MM.1S (cell line): ENCODE results near the gene CCNF.
"Not testable (repeated sequence)": the region's sequence is repeated elsewhere in the genome, so short reads cannot be mapped to it uniquely, and the experiment has no call there.

Experiments used
- DNase-seq: peaks from one replicate; pipeline ENCODE4 v3.0.0-alpha.2; 2015
- H2AFZ ChIP-seq: fragments of 300-600 bp; sonication (generic); 2 replicates; pipeline ENCODE4 v1.6.0; 2016; ENCODE audit warnings: antibody characterized with exemption, low read length
- H3F3A ChIP-seq: fragments of 300-600 bp; sonication (generic); 2 replicates; pipeline ENCODE4 v1.6.1; 2016; ENCODE audit warnings: mild to moderate bottlenecking, antibody characterized with exemption, low read length, moderate library complexity, mixed read lengths; ENCODE audit not compliant: insufficient read depth
- H3K27ac ChIP-seq: fragments of 300-600 bp; sonication (generic); 2 replicates; pipeline ENCODE4 v1.5.1; 2016; ENCODE audit warnings: mild to moderate bottlenecking, low read length
- H3K27me3 ChIP-seq: fragments of 300-600 bp; sonication (generic); replicated peaks from 2 replicates; pipeline ENCODE4 v1.6.0; 2016; ENCODE audit warnings: low read length; ENCODE audit not compliant: insufficient read depth
- H3K36me3 ChIP-seq: fragments of 300-600 bp; sonication (generic); replicated peaks from 2 replicates; pipeline ENCODE4 v1.6.1; 2016; ENCODE audit warnings: mild to moderate bottlenecking, low read length, mixed read lengths; ENCODE audit not compliant: insufficient read depth
- H3K4me1 ChIP-seq: fragments of 300-600 bp; sonication (generic); 2 replicates; pipeline ENCODE4 v1.6.1; 2016; ENCODE audit warnings: low read length, mixed read lengths
- H3K4me2 ChIP-seq: fragments of 300-600 bp; sonication (generic); 2 replicates; pipeline ENCODE4 v1.6.0; 2016; ENCODE audit warnings: low read depth, low read length
- H3K4me3 ChIP-seq: fragments of 300-600 bp; sonication (generic); 2 replicates; pipeline ENCODE4 v1.5.1; 2016; ENCODE audit warnings: low read length, mixed read lengths
- H3K79me2 ChIP-seq: fragments of 300-600 bp; sonication (generic); 2 replicates; pipeline ENCODE4 v1.6.1; 2016; ENCODE audit warnings: mixed run types, low read length, mixed read lengths
- H3K9ac ChIP-seq: fragments of 300-600 bp; sonication (generic); 2 replicates; pipeline ENCODE4 v1.6.1; 2016; ENCODE audit warnings: low read length, mixed read lengths
- H3K9me2 ChIP-seq: fragments of 300-600 bp; sonication (generic); replicated peaks from 2 replicates; pipeline ENCODE4 v1.6.1; 2016; ENCODE audit warnings: mild to moderate bottlenecking, low read length, mixed read lengths; ENCODE audit not compliant: insufficient read depth
- H3K9me3 ChIP-seq: fragments of 300-600 bp; sonication (generic); replicated peaks from 2 replicates; pipeline ENCODE4 v1.6.1; 2016; ENCODE audit warnings: mild to moderate bottlenecking, low read length, mixed read lengths; ENCODE audit not compliant: insufficient read depth
- H4K20me1 ChIP-seq: fragments of 300-600 bp; sonication (generic); 2 replicates; pipeline ENCODE4 v1.6.1; 2016; ENCODE audit warnings: mild to moderate bottlenecking, low read length, moderate library complexity, mixed read lengths; ENCODE audit not compliant: insufficient read depth
- CTCF ChIP-seq: fragments of 300-600 bp; sonication (generic); IDR thresholded peaks from 2 replicates; pipeline ENCODE4 v1.5.1; 2016; ENCODE audit warnings: antibody characterized with exemption, low read length, mixed read lengths
- EZH2 ChIP-seq: fragments of 300-600 bp; sonication (generic); optimal IDR thresholded peaks from 2 replicates; pipeline ENCODE3; 2017; ENCODE audit warnings: low read depth, mild to moderate bottlenecking, antibody characterized with exemption, low read length, mixed read lengths
- EZH2phosphoT487 ChIP-seq: fragments of 300-600 bp; sonication (generic); IDR thresholded peaks from 2 replicates; pipeline ENCODE4 v1.6.1; 2018; ENCODE audit warnings: antibody characterized with exemption, low read length

The CCNF gene

GRCh38 chr16:2385190-2385836 lies 43.9 kb upstream of the CCNF start:
- Histone ChIP-seq H3K4me2 (no peak overlapping the region), H2AFZ (no peak overlapping the region), H3K9me3 (no peaks in the 10 kb centered on the region), H3F3A (no peaks in the 10 kb centered on the region), H3K79me2 (no peaks in the 10 kb centered on the region), H3K4me3 (no peak overlapping the region), H4K20me1 (no peaks in the 10 kb centered on the region), H3K27ac (no peak overlapping the region), H3K36me3 (no peaks in the 10 kb centered on the region), H3K4me1 (no peaks in the 10 kb centered on the region), H3K9ac (no peak overlapping the region), H3K9me2 (no peaks in the 10 kb centered on the region), H3K27me3 (no peaks in the 10 kb centered on the region)
- TF ChIP-seq EZH2phosphoT487 (no peak), CTCF (no peak), EZH2 (no peak)
- no peak for DNase-seq

- not testable (repeated sequence) for H3K27ac ChIP-seq, H3K4me1 ChIP-seq, H3K4me3 ChIP-seq, H3F3A ChIP-seq, H3K4me2 ChIP-seq, H3K9me3 ChIP-seq, H2AFZ ChIP-seq, H3K9ac ChIP-seq, H3K79me2 ChIP-seq, H3K9me2 ChIP-seq, H4K20me1 ChIP-seq, H3K36me3 ChIP-seq, H3K27me3 ChIP-seq, DNase-seq
Measured at GRCh38 chr16:2385982-2386381, 43.3 kb upstream of the CCNF start.

GRCh38 chr16:2386990-2387389 lies 42.3 kb upstream of the CCNF start:
- Histone ChIP-seq H3K4me3 (no peak overlapping the region), H3K9me3 (no peaks in the 10 kb centered on the region), H3F3A (no peaks in the 10 kb centered on the region), H3K4me2 (no peak overlapping the region), H3K36me3 (no peaks in the 10 kb centered on the region), H3K9ac (no peak overlapping the region), H3K27me3 (no peaks in the 10 kb centered on the region), H3K27ac (no peak overlapping the region), H4K20me1 (no peaks in the 10 kb centered on the region), H3K4me1 (no peaks in the 10 kb centered on the region), H3K79me2 (no peaks in the 10 kb centered on the region), H2AFZ (no peak overlapping the region), H3K9me2 (no peaks in the 10 kb centered on the region)
- TF ChIP-seq CTCF (no peak), EZH2 (no peak), EZH2phosphoT487 (no peak)
- no peak for DNase-seq

GRCh38 chr16:2388139-2388874 lies 40.9 kb upstream of the CCNF start:
- TF ChIP-seq EZH2 (no peak), EZH2phosphoT487 (no peak), CTCF (no peak)
- no peak overlapping the region for H3K9ac ChIP-seq
- H3F3A ChIP-seq, result no peaks in the 10 kb centered on the region
- no peak overlapping the region for H3K4me2 ChIP-seq
- H3K27ac ChIP-seq, result no peak overlapping the region
- no peak overlapping the region for H2AFZ ChIP-seq
- H3K4me3 ChIP-seq, result no peak overlapping the region
- H3K79me2 ChIP-seq, result no peaks in the 10 kb centered on the region
- H3K9me2 ChIP-seq, result no peaks in the 10 kb centered on the region
- no peaks in the 10 kb centered on the region for H3K36me3 ChIP-seq
- H4K20me1 ChIP-seq, result no peaks in the 10 kb centered on the region
- DNase-seq, result no peak
- no peaks in the 10 kb centered on the region for H3K9me3 ChIP-seq
- no peaks in the 10 kb centered on the region for H3K27me3 ChIP-seq
- H3K4me1 ChIP-seq, result no peaks in the 10 kb centered on the region
